Measurements from ENCODE around the gene TTC27. TPM values are rescaled to one million over a fixed set of nuclear protein-coding genes. Genes with fewer than 3 reads are reported as not detected.
"Not testable (repeated sequence)": the region's sequence is repeated elsewhere in the genome, so short reads cannot be mapped to it uniquely, and the experiment has no call there.

TTC27 gene
- total and polyA plus RNA-seq, 8 donors: 3.4 to 13.3 (median 9.9) TPM

- ATAC-seq: no peak
- Histone ChIP-seq H3K4me3 (no peak overlapping the region), H3K27me3 (no peaks in the 10 kb centered on the region), H3K36me3 (peaks cover 0 to 3% (median 0%) of the 10 kb centered on the region in 3 donors), H3K27ac (no peak overlapping the region), H3K4me1 (peaks cover 0 to 7% (median 6%) of the 10 kb centered on the region in 3 donors), H3K9me3 (no peaks in the 10 kb centered on the region)
- no peak for DNase-seq
- TF ChIP-seq CTCF (IDR thresholded peaks at IDR 0.05): no peak
- no peak for FAIRE-seq
- intact Hi-C loops (cut with DNase I): no loop called here
- 75 to 89% methylated on average over 3 of the region's 3 CpGs for WGBS, 2 donors
These were observed 3.0 kb upstream of the TTC27 start for GRCh38 chr2:32624812-32625211.

- no peak for FAIRE-seq
- DNase-seq: no peak
- ATAC-seq: no peak
- H3K27me3 ChIP-seq: no peaks in the 10 kb centered on the region
- no peak for TF ChIP-seq CTCF (IDR thresholded peaks at IDR 0.05)
- WGBS, 2 donors: 50 to 57% methylated on average over 13 of the region's 13 CpGs
- no peak overlapping the region for H3K27ac ChIP-seq
- no peaks in the 10 kb centered on the region for H3K9me3 ChIP-seq
- H3K4me3 ChIP-seq: no peak overlapping the region
- peaks cover 0 to 8% (median 4%) of the 10 kb centered on the region in 3 donors for H3K36me3 ChIP-seq
- intact Hi-C loops (cut with DNase I): no loop called here
- peaks cover 0 to 7% (median 6%) of the 10 kb centered on the region in 3 donors for H3K4me1 ChIP-seq
These were observed 1.1 kb upstream of the TTC27 start for GRCh38 chr2:32626639-32627221.

GRCh38 chr2:32627441-32627813 lies 423 bp upstream of the TTC27 start:
- peak in 1 of 4 donors; percentile 10 for TF ChIP-seq CTCF (IDR thresholded peaks at IDR 0.05)
- peak in 4 of 6 donors; percentile 29 to 66 (median 50) for DNase-seq
- ATAC-seq: peak; percentile 51 to 76 (median 61)
- peaks cover 0 to 8% (median 4%) of the 10 kb centered on the region in 3 donors for H3K36me3 ChIP-seq
- no peak for FAIRE-seq
- peak overlapping the region in 3 of 4 donors; percentile 2 to 63 (median 20) for H3K27ac ChIP-seq
- H3K4me1 ChIP-seq: peaks cover 0 to 7% (median 6%) of the 10 kb centered on the region in 3 donors
- H3K27me3 ChIP-seq: no peaks in the 10 kb centered on the region
- 1% methylated on average over 16 of the region's 16 CpGs for WGBS, 2 donors
- H3K4me3 ChIP-seq: peak overlapping the region; percentile 60 to 80 (median 68)
- no peaks in the 10 kb centered on the region for H3K9me3 ChIP-seq
- intact Hi-C loops (cut with DNase I): no loop called here

GRCh38 chr2:32632089-32632488 lies 4.2 kb downstream of the TTC27 start:
- Histone ChIP-seq H3K27ac (no peak overlapping the region), H3K27me3 (no peaks in the 10 kb centered on the region), H3K4me3 (no peak overlapping the region), H3K4me1 (peaks cover 0 to 7% (median 6%) of the 10 kb centered on the region in 3 donors), H3K36me3 (peaks cover 0 to 23% (median 4%) of the 10 kb centered on the region in 3 donors), H3K9me3 (no peaks in the 10 kb centered on the region)
- WGBS, 2 donors: 91% methylated on average over 5 of the region's 5 CpGs
- TF ChIP-seq CTCF (IDR thresholded peaks at IDR 0.05): no peak
- ATAC-seq (no peak), DNase-seq (no peak), FAIRE-seq (no peak)
- intact Hi-C loops (cut with DNase I): no loop called here

GRCh38 chr2:32633040-32633439 lies 5.2 kb downstream of the TTC27 start:
- DNase-seq: no peak
- Histone ChIP-seq H3K4me1 (peaks cover 0 to 7% (median 6%) of the 10 kb centered on the region in 3 donors), H3K9me3 (no peaks in the 10 kb centered on the region), H3K4me3 (no peak overlapping the region), H3K27me3 (no peaks in the 10 kb centered on the region), H3K36me3 (peaks cover 0 to 23% (median 4%) of the 10 kb centered on the region in 3 donors), H3K27ac (no peak overlapping the region)
- WGBS, 2 donors: 67 to 72% methylated on average over 3 of the region's 3 CpGs
- no peak for FAIRE-seq
- no peak for TF ChIP-seq CTCF (IDR thresholded peaks at IDR 0.05)
- intact Hi-C loops (cut with DNase I): no loop called here
- ATAC-seq: no peak

- DNase-seq; H3K27me3 ChIP-seq; H3K27ac ChIP-seq; H3K9me3 ChIP-seq; intact Hi-C loops (cut with DNase I); ATAC-seq; H3K4me1 ChIP-seq; FAIRE-seq; H3K4me3 ChIP-seq: not testable (repeated sequence)
- peaks cover 0 to 42% (median 12%) of the 10 kb centered on the region in 3 donors for H3K36me3 ChIP-seq
- WGBS, 2 donors: 93 to 95% methylated on average over 5 of the region's 5 CpGs
These were observed 10.7 kb downstream of the TTC27 start for GRCh38 chr2:32638548-32638947.

All from pancreas (tissue), 10 donors.